HG02970 (cell line): ENCODE results near the gene PRDM16.

Experiments used
- ATAC-seq: cut with Tn5 transposase; IDR thresholded peaks from one replicate; pipeline ENCODE4 v1.9.1; 2021; ENCODE audit warnings: mild to moderate bottlenecking, moderate library complexity, moderate number of reproducible peaks; ENCODE audit not compliant: unreplicated experiment, low FRiP score

Gene PRDM16

DNA sequence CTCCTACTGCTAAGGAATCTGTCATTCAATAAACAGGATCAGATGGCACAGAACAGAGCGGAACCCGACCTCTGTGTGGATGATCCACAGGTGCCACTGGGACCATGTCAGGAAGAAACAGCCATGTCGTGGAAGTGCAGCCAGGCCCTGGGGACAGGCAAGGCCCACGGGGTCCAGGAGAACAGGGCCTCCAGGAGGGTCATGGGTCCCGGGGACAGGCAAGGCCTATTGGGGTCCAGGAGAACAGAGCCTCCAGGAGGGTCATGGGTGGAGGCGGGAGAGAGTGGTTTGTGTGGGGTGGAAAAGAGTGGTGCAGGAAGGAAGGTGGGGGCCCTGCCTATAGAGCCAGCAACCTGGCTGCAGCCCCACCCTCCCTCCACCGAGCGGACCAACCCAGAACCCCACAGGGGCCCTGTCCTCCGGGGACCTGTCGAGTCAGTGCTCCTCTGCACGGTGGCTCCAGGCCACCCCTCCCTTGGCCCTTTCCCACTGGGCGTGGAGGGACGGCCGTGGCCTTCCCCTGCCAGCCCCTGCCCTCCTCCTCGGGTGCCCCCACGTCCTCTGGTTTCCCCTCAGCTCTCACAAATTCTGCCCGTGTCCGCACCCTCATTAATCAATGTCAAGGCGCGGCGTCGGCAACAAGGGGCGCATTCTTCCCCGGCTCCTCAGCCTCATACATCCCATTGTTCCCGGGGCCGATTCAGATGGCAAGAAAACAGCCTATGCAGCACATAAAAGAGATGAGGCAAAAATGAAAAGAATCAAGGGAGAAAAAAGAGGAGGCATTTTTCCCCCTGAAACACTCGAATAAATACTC is 146.4 kb downstream of the PRDM16 start:
- no peak for ATAC-seq

DNA sequence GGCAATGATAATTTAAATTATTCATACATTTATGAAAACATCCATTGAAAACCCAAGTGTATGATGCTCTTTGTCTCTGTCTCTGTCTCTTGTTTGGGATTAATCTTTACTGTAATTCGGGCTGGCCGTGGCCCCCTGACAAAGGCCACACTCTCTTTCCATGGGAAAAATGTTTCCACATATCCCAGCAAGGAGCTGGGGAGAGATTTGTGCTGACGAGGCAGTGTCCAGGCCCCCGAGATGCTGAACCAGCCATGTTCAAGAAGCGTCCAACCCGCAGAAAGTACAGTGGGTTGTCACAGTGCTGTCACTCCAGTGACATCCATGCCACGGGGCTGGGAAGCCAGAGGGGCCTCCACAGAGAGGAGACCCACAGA is 147.0 kb downstream of the PRDM16 start:
- no peak for ATAC-seq

DNA sequence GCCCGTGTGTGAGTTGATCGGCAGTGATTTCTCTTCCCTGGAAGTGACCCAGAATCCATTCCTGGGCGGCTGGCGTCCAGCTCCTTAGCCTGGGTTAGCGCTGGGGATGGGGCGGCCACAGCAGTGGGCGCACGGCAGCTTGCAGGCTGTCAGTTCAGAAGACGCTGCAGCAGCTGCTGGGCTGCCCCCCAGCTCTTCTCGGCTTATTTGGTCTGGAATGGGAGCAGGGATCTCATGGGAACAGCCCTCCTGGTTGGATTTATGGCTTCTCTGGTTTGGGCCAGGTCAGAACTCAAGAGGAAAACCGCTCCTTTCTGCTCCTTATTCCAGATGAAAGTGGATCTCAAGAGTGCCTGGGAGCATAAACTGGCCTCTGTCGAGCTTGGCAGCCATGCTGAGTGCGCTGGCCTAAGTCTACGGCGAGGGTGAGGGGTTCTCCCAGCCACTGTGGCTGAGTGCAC is 148.2 kb downstream of the PRDM16 start:
- no peak for ATAC-seq

GRCh38 chr1:3217979-3218679 is 149.1 kb downstream of the PRDM16 start:
- ATAC-seq, result no peak

DNA sequence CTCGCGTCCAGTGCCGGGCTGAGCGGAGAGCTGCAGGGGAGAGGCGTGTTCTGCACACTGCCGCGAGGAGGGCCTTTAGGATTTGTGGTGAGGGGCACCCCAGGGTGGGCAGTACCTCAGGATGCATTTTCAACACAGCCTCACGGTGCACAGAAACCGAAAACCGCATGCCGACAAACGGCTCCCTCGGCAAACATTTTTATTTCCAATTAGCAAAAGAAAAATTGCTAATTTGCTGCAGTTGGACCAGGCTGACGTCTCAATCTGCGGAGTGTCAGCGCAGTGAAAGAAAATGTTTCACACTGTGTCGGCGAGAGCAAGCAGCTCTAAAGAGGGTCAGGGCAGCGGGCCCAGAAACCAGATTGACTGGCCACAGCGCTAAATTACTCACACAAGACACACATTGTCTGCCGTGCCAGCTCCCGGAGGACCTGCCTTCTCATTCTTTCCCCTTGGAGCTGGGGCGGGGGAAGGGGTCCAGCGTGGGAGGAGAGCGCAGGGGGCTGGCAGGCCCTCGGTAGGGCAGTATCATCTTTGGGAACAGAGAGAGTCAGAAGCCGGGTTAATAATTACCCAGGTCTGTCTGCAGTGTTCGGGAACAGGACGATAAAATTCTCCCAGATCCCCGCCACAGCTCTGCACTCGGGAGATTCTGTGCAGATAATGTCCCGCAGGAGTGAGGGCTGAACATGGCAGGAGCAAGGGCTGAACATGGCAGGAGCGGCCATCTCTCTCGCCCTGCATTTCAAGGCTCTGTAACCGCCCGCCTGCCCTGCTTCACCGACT is 150.2 kb downstream of the PRDM16 start:
- no peak for ATAC-seq

GRCh38 chr1:3219791-3220467 is 150.9 kb downstream of the PRDM16 start:
- no peak for ATAC-seq

DNA sequence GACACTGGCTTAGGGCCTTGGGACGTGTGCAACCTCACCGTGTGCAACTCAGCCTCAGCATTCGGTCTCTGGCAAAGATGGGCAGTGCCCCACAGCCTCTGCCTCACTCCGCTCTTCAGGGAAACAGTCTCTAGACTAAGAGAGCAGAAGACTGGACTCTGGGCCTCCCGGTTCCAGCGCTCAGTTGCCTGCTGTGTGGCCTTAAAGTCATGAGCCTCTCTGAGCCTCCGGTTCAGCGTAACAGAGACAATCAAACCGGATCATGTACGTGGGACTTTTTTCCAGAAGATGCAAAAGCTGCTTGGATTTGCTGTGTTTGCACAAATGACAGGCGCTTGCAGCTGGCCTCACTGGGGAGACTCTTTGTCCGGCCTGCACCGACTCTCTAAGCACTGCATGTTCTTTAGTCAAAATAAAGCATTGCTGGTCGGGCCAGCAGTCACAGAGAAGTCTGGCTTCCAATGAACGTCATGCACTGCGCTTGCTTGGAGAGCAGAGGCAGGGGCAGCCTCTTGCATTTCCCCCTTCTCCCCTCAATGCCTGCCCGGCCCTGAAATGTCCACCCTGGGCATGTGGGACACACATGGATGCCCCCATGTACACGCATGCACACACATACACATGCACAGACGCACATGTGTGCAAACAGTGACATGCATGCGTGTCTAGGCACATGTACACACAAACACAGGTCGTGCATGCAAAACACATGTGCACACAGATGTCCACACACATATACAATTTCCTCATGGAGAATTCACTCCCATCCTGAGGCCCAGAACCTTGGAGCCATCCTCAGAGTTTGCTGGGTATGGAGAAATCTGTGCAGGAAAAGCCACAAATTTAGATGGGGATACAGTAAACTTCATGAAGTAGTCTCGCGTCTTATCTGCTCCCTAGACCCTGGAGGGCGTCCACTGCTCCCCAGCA is 152.4 kb downstream of the PRDM16 start:
- no peak for ATAC-seq

DNA sequence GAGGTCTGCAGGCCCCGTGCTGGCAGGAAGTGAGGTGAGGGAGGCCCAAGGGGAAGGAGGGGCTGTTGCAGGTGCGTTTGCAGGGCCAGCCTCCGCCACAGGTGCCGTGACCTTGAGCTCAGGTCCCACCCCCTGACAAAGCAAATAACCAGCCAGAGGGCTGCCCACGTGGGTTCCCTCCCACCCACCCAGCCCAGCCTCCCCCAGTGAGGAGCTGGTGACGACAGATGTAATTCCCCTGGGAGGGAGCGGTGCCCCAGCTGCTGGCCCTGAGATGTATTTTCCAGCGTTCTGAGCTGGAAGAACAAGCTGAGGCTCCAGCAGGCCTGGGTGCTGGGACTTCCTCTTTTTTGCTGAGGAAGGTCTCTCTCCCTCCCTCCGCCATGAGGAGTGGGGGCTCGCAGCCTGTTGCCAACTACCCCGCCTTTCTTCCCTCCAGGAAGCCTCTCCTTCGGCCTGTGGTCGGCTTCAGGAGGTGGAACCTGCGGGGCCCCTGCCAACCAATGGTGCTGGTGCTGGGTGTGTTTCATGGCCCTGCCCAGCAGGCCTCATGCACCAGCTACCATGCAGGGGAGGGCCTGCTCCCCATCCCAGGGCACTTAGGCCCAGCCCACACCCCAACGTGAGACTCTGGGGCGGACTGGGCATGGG is 153.2 kb downstream of the PRDM16 start:
- ATAC-seq, result no peak

DNA sequence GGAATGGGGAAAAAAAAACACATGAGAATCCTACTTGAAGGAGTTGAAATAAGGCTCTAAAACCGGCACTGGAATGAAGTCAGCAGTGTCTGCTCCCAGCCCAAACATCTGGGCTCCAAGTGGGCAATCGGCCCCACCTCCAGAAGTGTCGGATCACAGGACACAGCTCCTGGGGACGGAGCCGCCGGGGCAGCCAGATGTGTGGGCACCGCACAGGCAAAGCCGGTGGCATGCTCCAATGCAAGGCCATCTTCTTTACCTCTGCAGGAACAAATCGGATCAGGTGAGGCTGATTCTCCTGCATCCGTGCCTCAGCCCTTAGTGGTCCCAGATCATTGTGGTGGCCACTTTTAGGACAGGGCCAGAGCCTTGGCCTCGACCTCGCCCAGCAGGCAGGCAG is 156.7 kb downstream of the PRDM16 start:
- no peak for ATAC-seq

GRCh38 chr1:3226191-3226590 is 157.2 kb downstream of the PRDM16 start:
- ATAC-seq, result no peak

GRCh38 chr1:3226701-3227350 is 157.8 kb downstream of the PRDM16 start:
- no peak for ATAC-seq

DNA sequence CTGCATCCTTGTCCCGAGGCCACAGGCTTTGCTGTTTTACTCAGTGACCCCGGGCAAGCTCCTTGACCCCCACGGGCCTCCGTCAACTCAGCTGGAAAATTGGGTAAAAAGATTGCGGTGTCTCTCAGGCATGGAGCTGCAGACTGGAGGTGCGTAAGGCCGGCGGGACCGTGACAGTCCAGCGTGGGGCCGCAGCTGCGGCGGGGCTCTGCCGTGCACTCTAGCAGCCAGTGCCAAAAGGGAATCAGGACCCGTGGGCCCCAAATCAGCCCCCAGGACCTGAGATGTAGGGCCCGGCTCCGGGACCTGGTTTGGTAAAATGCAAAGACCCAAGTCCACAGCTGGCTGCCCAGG is 158.3 kb downstream of the PRDM16 start:
- ATAC-seq, result no peak

GRCh38 chr1:3227893-3228292 is 158.9 kb downstream of the PRDM16 start:
- ATAC-seq, result no peak

DNA sequence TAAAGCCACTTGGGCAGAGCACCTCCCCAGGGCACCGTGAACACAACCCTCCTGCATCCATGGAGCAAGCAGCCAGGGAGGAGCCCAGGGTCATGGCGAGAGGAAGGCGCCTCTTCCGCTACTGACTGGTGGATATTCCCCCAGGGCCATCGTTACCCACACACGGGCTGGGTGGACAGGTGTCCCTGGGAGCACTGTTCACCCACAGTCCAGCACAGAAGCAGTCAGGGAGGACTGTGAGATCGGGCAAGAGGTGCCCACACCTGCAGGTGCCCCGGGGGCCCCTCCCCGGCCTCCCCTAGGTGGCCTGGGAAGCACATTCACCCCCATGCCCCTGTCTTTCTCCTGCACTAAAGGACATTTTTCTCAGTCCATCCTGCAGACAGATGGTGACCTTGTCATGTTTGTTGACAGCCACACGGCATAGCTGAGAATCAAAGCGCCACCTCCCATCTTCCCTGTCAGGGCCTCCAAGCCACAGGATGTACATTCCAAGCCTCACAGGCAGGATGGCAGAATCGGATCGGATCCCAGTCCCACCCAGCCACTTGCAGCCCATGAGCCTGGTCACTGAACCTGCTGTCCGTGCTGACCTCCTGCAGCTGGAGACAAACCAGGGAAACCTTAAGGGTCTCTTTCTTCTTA is 160.2 kb downstream of the PRDM16 start:
- ATAC-seq, result no peak

DNA sequence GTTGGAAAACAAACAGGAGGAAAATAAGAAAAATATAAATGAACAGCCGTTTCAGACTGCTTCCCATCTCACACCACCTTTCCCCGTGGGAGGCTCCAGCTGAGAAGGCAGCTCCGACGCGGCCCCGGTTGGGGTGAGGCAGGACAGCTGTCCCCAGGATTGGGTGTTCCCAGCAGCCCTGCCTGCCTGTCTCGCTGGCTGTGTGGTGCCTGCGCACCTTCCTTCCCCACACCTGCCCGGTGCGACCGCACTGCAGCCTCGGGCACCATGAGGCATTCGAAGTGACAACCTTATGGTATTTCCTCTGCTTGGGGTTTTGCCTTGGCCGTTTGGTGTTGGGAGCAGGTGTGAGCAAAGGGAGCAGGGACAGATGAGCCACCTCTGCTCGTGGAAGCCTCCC is 161.6 kb downstream of the PRDM16 start:
- ATAC-seq, result no peak

GRCh38 chr1:3231245-3231644 is 162.2 kb downstream of the PRDM16 start:
- ATAC-seq, result no peak

DNA sequence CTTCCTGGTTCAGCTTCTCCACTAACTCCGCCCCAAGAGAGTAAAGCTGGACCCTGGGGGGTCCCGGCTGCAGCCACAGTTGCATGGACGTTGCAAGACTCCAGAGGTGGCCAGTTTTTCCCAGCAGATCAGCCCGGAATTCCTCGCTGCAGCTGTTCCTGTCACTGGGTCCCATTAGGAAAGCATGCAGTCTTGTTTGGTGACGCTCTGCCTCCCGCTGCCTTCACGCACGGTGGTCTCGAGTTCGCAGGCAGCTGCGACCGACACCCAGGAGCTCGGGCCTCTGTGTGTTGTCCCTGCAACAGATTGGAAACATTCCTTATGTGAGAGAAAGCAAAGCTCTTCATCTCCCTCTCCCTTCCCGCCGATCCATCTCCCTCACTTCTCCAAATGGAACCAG is 162.8 kb downstream of the PRDM16 start:
- no peak for ATAC-seq

DNA sequence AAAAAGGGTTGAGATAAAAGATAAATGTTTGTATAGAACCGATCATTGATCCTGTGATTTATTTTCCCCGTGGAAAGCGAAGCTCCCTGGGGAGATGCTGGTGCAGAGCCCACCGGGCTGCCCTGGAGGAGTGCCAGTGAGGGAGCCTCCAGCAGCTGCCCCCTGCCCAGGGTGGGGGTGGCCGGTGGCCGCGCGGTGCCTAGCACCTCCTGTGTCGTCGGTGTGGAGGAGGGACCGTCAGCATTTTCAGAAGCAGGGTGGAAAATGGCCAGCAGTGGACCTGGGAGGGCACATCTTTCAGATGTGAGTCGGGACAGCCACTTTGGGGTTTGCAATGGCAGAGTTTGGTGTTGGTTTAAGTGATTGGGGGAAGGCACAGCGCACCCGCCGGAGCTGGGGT is 164.0 kb downstream of the PRDM16 start:
- no peak for ATAC-seq
